Duodenal mucosa (tissue), 2 donors: ENCODE data around the gene SLC38A11.

Experiments used
- H3K27ac ChIP-seq: one replicate; pipeline ENCODE4 v1.7.0; 2013; ENCODE audit warnings: low read depth, low read length
- H3K27me3 ChIP-seq, 2 donors: one replicate each; pipeline ENCODE4 v1.7.0; 2013; ENCODE audit warnings: low read length in 2 of 2, control low read depth in 1 of 2; ENCODE audit not compliant: insufficient read depth in 2 of 2, control insufficient read depth in 1 of 2
- H3K36me3 ChIP-seq, 2 donors: one replicate each; pipeline ENCODE4 v1.7.0; 2013; ENCODE audit warnings: low read length in 2 of 2, control low read depth in 1 of 2; ENCODE audit not compliant: insufficient read depth in 2 of 2, control insufficient read depth in 1 of 2
- H3K4me1 ChIP-seq, 2 donors: one replicate each; pipeline ENCODE4 v1.7.0; 2013; ENCODE audit warnings: low read length in 2 of 2, control low read depth in 1 of 2; ENCODE audit not compliant: insufficient read depth in 2 of 2, control insufficient read depth in 1 of 2
- H3K4me3 ChIP-seq, 2 donors: one replicate each; pipeline ENCODE4 v1.7.0; 2013; ENCODE audit warnings: low read length in 2 of 2, low read depth in 1 of 2
- H3K9ac ChIP-seq, 2 donors: one replicate each; pipeline ENCODE4 v1.7.0; 2013; ENCODE audit warnings: low read length in 2 of 2, low read depth in 1 of 2
- H3K9me3 ChIP-seq, 2 donors: one replicate each; pipeline ENCODE4 v1.7.0; 2013; ENCODE audit warnings: low read length in 2 of 2, control low read depth in 1 of 2; ENCODE audit not compliant: control insufficient read depth in 1 of 2

SLC38A11 gene

DNA sequence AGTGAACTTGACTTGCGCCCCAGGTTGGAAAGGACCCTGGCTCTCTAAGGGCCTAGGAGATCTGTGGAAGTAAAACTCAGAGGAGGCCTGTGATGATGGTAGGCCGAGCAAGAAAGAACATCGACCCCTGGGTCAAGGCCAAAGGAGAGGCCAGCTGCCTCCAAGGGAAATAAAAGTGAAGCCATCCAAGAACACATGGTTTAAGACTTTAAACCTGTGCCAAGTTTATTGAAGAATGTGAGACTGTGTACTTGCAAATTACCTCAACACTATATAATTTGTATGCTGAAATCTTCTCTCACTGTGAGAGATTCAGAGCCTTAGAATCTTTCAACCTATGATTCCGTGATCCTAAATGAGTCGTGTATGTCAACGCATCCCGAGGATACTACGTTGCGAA is 73.0 kb downstream of the SLC38A11 start:
- Histone ChIP-seq H3K9me3 (no peaks in the 10 kb centered on the region), H3K9ac (no peak overlapping the region), H3K27ac (no peak overlapping the region), H3K27me3 (no peaks in the 10 kb centered on the region), H3K36me3 (no peaks in the 10 kb centered on the region), H3K4me1 (peaks cover 0 to 13% of the 10 kb centered on the region in 2 donors), H3K4me3 (no peak overlapping the region)

DNA sequence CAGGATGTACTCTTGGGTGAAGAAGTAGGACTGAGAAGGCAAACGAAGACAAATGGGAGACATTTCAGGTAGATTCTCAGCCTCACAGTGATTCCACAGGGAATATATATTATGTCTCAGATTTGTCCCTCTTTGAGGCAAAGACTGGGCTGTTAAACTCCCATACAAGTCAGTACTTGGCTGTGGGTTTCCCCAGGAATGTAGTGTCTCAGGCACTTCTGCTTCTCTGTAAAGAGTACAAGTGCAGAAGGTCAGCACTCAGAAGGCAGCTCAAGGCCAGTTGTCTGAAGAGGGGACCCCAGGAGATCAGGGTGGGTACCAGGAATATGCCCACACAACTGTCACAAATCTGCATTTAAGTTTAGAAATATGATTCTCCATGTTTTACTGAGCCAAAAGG is 73.8 kb downstream of the SLC38A11 start:
- H3K4me1 ChIP-seq: peaks cover 0 to 13% of the 10 kb centered on the region in 2 donors
- no peak overlapping the region for H3K4me3 ChIP-seq
- no peaks in the 10 kb centered on the region for H3K9me3 ChIP-seq
- H3K36me3 ChIP-seq: no peaks in the 10 kb centered on the region
- H3K27me3 ChIP-seq: no peaks in the 10 kb centered on the region
- no peak overlapping the region for H3K27ac ChIP-seq
- no peak overlapping the region for H3K9ac ChIP-seq

DNA sequence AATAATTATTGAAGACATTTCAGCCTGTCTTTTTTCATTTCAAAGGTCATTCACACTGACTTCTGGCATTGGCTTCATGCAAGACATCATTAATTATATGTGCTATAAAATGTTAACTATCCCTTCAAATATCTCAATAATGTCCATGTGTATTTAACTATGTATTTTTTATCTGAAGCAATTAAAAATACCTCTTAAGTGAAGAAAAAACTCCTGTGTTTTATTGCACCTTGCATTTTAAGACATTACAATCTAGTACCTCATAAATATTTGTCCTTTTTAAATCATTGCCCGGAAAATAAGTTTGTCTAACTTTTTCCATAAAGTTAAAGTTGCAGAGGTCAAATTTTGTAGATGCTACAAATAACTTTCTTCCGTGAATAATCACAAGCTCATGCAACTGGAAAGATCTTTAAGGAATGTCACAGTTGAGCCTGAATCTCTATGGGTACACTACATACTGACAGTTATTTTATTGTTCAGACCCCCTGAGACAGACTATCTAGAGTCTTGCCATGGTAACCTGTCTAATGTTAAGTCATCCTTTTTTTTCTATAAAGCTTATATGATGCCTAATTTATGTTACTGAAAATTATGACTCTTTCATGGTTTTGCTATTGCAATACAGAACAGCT is 75.3 kb downstream of the SLC38A11 start:
- Histone ChIP-seq H3K27me3 (no peaks in the 10 kb centered on the region), H3K27ac (no peak overlapping the region), H3K4me3 (no peak overlapping the region), H3K4me1 (peaks cover 0 to 13% of the 10 kb centered on the region in 2 donors), H3K36me3 (no peaks in the 10 kb centered on the region), H3K9me3 (no peaks in the 10 kb centered on the region), H3K9ac (no peak overlapping the region)

DNA sequence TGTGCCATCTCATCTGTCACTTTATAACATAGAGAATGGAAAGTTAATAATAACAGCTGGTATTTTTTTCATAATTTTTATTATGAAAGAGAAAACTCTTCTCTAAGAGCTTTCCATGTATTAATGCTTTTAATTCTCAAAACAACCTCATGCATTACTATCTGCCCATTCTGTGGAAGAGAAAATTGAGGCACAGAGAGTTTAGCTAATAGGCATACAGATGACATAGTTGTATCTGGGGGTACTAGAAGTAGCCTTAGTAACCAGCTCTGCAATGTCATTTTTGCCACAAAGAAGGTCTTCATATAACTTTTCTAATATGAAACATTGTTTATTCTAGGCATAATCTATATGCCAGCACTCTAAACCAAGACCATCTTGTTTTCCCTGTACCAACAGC is 77.4 kb downstream of the SLC38A11 start:
- Histone ChIP-seq H3K36me3 (no peaks in the 10 kb centered on the region), H3K9me3 (no peaks in the 10 kb centered on the region), H3K9ac (no peak overlapping the region), H3K27ac (no peak overlapping the region), H3K4me3 (no peak overlapping the region), H3K27me3 (no peaks in the 10 kb centered on the region), H3K4me1 (peaks cover 0 to 13% of the 10 kb centered on the region in 2 donors)

DNA sequence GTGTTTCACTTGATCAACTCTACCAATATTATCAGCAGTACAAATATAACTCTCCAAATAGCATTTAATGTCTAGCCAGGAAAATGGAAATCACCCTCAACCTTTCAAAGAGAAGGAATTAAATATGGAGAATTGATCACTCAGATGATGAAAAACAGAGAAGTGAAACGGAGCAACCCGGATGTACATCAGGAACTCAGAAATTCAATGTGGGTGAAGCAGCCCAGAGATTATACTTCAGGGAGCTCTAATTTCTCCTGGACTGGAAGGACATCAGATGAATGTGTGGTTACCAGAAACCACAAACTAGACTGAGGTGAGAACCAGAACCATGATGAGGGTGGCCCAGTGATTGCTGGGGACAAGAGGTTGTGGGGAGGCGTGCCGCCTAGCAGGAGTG is 78.2 kb downstream of the SLC38A11 start:
- Histone ChIP-seq H3K36me3 (no peaks in the 10 kb centered on the region), H3K27me3 (no peaks in the 10 kb centered on the region), H3K9ac (no peak overlapping the region), H3K4me3 (no peak overlapping the region), H3K4me1 (peaks cover 0 to 10% of the 10 kb centered on the region in 2 donors), H3K27ac (no peak overlapping the region), H3K9me3 (no peaks in the 10 kb centered on the region)

DNA sequence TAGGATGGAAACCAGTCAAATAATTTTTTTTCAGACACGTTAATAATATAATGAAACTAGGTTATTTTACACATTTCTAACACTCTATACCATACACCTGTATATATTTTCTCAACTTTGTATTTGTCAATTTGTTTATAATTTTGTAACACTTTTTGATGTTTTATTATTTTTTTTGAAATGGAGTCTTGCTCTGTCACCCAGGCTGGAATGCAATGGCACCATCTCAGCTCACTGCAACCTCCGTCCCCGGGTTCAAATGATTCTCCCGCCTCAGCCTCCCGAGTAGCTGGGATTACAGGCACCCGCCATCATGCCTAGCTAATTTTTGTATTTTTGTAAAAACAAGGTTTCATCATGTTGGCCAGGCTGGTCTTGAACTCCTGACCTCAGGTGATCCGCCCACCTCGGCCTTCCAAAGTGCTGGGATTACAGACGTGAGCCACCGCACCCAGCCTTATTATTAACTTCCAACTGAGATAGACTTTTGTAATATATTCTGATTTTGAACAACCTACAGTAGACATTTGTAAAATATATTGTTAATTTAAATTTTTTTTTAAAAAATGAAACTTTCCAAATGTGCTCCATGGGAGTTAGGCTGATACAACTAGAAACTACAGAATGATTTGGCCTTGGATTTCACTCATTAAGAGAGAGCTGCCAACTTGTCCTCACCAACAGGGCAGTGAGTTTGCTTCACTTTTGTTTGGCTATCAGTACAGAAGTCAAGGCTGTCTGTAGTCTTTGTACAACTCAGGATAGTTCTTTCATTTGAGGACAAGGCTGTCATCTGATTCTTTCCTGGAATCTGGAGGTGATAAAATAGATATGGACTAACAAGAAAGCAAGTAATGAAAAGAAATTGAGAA is 79.8 kb downstream of the SLC38A11 start:
- Histone ChIP-seq H3K9ac (no peak overlapping the region), H3K27me3 (no peaks in the 10 kb centered on the region), H3K4me3 (no peak overlapping the region), H3K4me1 (peaks cover 0 to 10% of the 10 kb centered on the region in 2 donors), H3K36me3 (no peaks in the 10 kb centered on the region), H3K9me3 (no peaks in the 10 kb centered on the region), H3K27ac (no peak overlapping the region)

DNA sequence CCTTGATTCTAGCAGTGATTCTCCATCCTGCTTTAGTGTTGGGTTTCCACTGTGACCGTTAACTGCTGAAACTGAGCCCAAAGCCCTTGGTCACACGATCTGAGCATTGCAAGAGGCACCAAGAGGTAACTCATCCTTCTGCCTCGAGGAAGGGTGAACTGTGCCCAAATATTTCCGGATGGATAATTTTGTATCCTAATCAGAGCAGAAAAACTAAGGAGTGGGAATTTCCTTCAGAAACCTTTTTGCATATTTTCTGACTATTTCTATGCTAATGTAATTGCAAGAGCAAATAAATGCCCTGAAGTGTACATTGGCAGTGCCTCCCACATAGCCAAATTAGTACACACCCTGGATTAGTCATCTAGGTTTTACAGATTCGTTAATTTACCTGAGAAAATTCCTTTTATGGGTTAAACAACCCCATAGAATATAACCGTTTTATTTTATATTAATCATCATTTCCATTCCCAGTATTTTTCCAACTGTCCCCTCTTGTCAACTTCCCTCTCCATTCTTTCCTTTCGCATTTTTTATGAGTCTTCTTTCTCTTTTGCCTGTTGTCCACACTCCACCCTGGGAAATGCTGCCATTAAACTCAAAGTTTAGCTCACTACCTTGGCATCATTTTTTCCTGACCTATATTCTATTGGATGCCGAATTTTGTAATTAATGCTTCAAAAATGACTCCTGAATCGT is 82.0 kb downstream of the SLC38A11 start:
- Histone ChIP-seq H3K4me3 (no peak overlapping the region), H3K9me3 (no peaks in the 10 kb centered on the region), H3K4me1 (no peaks in the 10 kb centered on the region), H3K9ac (no peak overlapping the region), H3K36me3 (no peaks in the 10 kb centered on the region), H3K27ac (no peak overlapping the region), H3K27me3 (no peaks in the 10 kb centered on the region)

DNA sequence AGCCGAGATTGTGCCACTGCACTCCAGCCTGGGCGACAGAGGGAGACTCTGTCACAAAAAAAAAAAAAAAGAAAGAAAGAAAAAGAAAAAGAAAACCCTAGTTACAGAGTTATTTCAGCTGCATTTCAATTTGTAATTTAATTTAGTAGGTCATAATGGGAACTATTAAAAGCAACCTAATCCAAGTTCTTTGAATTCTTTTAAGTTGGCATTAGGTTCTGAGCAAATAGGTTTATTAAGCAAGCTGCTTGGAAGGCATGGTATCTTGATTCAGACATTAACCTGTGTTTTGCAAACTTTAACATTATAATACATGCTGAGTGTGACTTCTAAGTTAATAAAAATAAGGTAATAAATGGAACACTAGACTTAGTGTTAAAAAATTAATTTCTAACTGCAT is 83.9 kb downstream of the SLC38A11 start:
- H3K9me3 ChIP-seq: no peaks in the 10 kb centered on the region
- H3K27me3 ChIP-seq: no peaks in the 10 kb centered on the region
- H3K4me1 ChIP-seq: no peaks in the 10 kb centered on the region
- no peak overlapping the region for H3K4me3 ChIP-seq
- no peaks in the 10 kb centered on the region for H3K36me3 ChIP-seq
- H3K27ac ChIP-seq: no peak overlapping the region
- no peak overlapping the region for H3K9ac ChIP-seq

DNA sequence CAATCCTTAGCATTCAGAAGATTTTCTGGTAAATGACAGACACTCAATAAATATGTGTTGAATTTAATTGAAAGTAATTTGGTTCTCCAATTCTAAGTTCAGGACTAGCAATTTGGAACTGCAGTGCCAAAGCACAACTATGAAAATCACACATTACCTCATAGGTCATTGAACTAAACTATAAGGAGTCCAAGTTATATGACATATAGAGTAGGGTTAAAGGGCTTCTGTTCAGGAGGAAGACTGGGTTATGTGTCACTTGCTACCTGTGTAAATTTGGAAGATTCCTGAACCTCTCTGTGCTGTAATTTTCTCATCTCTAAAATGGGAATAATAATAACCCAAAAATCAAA is 85.9 kb downstream of the SLC38A11 start:
- Histone ChIP-seq H3K36me3 (no peaks in the 10 kb centered on the region), H3K27ac (no peak overlapping the region), H3K27me3 (no peaks in the 10 kb centered on the region), H3K4me1 (no peaks in the 10 kb centered on the region), H3K9ac (no peak overlapping the region), H3K4me3 (no peak overlapping the region), H3K9me3 (no peaks in the 10 kb centered on the region)
